HepG2 (cell line): ENCODE data around the gene CYBB. TPM values are rescaled to one million over a fixed set of nuclear protein-coding genes. Genes with fewer than 3 reads are reported as not detected.

ENCODE experiments used
- ATAC-seq: fragments of 200-7000 bp; cut with Tn5 transposase; 3 replicates; pipeline ENCODE4 v1.9.1; 2020; ENCODE audit warnings: mild to moderate bottlenecking, moderate library complexity
- BruUV-seq: library from RNA; stranded (reverse); fragments of 400-500 nt; replicated peaks from 2 replicates; lab custom pipeline; 2021; lab: Mats Ljungman, UMichigan
- CTCF ChIA-PET: fragments of 300-600 bp; formaldehyde crosslinking; extraction: SDS; loops from one replicate; lab custom pipeline; 2021; ENCODE audit warnings: low total read pairs, inconsistent platforms, low intra/inter-chr PET ratio; lab: Yijun Ruan, JAX
- POLR2A ChIA-PET: fragments of 350-600 bp; sonication (Branson Sonifier 250); formaldehyde crosslinking; loops from one replicate; lab custom pipeline; 2020; ENCODE audit warnings: antibody characterized with exemption, inconsistent platforms; lab: Yijun Ruan, JAX
- DNase-seq: peaks from one replicate; pipeline ENCODE4 v3.0.0-alpha.2; 2015; ENCODE audit warnings: low spot score
- FAIRE-seq: peaks from 3 replicates; lab custom pipeline; 2011; peaks lifted over from hg19 to GRCh38; lab: Jason Lieb, UNC
- H2AFZ ChIP-seq: one replicate; pipeline ENCODE4 v1.6.1; 2011; ENCODE audit warnings: low read length, inconsistent platforms
- H3K27ac ChIP-seq: fragments of 300-600 bp; 3 replicates; pipeline ENCODE4 v1.8.0; 2011; ENCODE audit warnings: mixed run types, mild to moderate bottlenecking, mixed read lengths, low read length, inconsistent platforms; ENCODE audit not compliant: insufficient read depth; ENCODE audit errors: extremely low read length
- H3K27me3 ChIP-seq, 2 experiments: fragments of 200-600 bp in 1 of 2; 2 replicates in 1 of 2; 3 replicates in 1 of 2; pipeline versions ENCODE4 v1.6.0 to v1.8.0; 2011; ENCODE audit warnings: low read length in 2 of 2, mild to moderate bottlenecking in 2 of 2, moderate library complexity in 2 of 2, inconsistent platforms in 1 of 2; ENCODE audit not compliant: insufficient read depth in 2 of 2, control insufficient read depth in 1 of 2
- H3K36me3 ChIP-seq, 2 experiments: fragments of 200-600 bp in 1 of 2; replicated peaks in 1 of 2; 2 replicates in 1 of 2; 3 replicates in 1 of 2; pipeline versions ENCODE4 v1.5.1 to v1.8.0; 2011; ENCODE audit warnings: low read length in 2 of 2, inconsistent platforms in 1 of 2; ENCODE audit not compliant: insufficient read depth in 2 of 2, control insufficient read depth in 1 of 2
- H3K4me1 ChIP-seq: 2 replicates; pipeline ENCODE4 v1.5.1; 2012; ENCODE audit warnings: low read length, inconsistent platforms; ENCODE audit not compliant: insufficient read depth
- H3K4me2 ChIP-seq: 2 replicates; pipeline ENCODE4 v1.6.0; 2011; ENCODE audit warnings: low read depth, low read length, inconsistent platforms
- H3K4me3 ChIP-seq, 3 experiments: fragments of 200-600 bp in 1 of 3; sonication (generic), shearing (Covaris generic) in 1 of 3; replicated peaks in 1 of 3; 2 replicates each; pipeline ENCODE4 v1.5.1; 2011 to 2016; ENCODE audit warnings: low read length in 3 of 3, inconsistent platforms in 2 of 3, low read depth in 2 of 3, mild to moderate bottlenecking in 2 of 3, control low read depth in 1 of 3, mixed read lengths in 1 of 3; ENCODE audit not compliant: insufficient read depth in 1 of 3
- H3K79me2 ChIP-seq: one replicate; pipeline ENCODE4 v1.6.1; 2011; ENCODE audit warnings: low read length, inconsistent platforms; ENCODE audit not compliant: insufficient read depth
- H3K9ac ChIP-seq: 2 replicates; pipeline ENCODE4 v1.6.0; 2011; ENCODE audit warnings: mild to moderate bottlenecking, low read depth, low read length, inconsistent platforms; ENCODE audit not compliant: insufficient read depth
- H3K9me3 ChIP-seq: 2 replicates; pipeline ENCODE4 v1.5.1; 2012; ENCODE audit warnings: mild to moderate bottlenecking, low read length
- H4K20me1 ChIP-seq: 2 replicates; pipeline ENCODE4 v1.6.0; 2011; ENCODE audit warnings: inconsistent platforms, mild to moderate bottlenecking, low read length, moderate library complexity; ENCODE audit not compliant: insufficient read depth
- BCL3 ChIP-seq: sonication (generic); formaldehyde crosslinking; IDR thresholded peaks from 2 replicates; pipeline ENCODE4 v1.5.1; 2020; ENCODE audit warnings: mild to moderate bottlenecking, missing genetic modification reagents, moderate library complexity
- HMG20B ChIP-seq: conservative IDR thresholded peaks from 2 replicates; pipeline ENCODE4 v1.6.1; 2016; ENCODE audit warnings: missing genetic modification reagents, missing compliant biosample characterization
- HOXA3 ChIP-seq: sonication (generic); formaldehyde crosslinking; IDR thresholded peaks from 2 replicates; pipeline ENCODE4 v1.5.0; 2020; ENCODE audit warnings: missing genetic modification reagents
- KIAA2018 ChIP-seq: sonication (generic); formaldehyde crosslinking; IDR thresholded peaks from 2 replicates; pipeline ENCODE4 v1.5.0; 2020; ENCODE audit warnings: mild to moderate bottlenecking, missing genetic modification reagents, borderline replicate concordance
- MXI1 ChIP-seq: IDR thresholded peaks from 3 replicates; pipeline ENCODE4 v1.6.1; 2012; ENCODE audit warnings: low read depth, low read length, inconsistent platforms, borderline replicate concordance
- PCBP2 ChIP-seq: fragments of 200-400 bp; formaldehyde crosslinking; optimal IDR thresholded peaks from 2 replicates; pipeline ENCODE3; 2018; ENCODE audit warnings: low read length, low read depth; ENCODE audit not compliant: poor library complexity, severe bottlenecking
- PITX1 ChIP-seq: sonication (generic); formaldehyde crosslinking; IDR thresholded peaks from 2 replicates; pipeline ENCODE4 v1.5.1; 2020; ENCODE audit warnings: mild to moderate bottlenecking, missing genetic modification reagents
- ZFP1 ChIP-seq: IDR thresholded peaks from 2 replicates; pipeline ENCODE4 v1.6.1; 2016
- ZNF121 ChIP-seq: sonication (generic); formaldehyde crosslinking; IDR thresholded peaks from 2 replicates; pipeline ENCODE4 v1.5.0; 2020; ENCODE audit warnings: mild to moderate bottlenecking, missing genetic modification reagents
- ZNF20 ChIP-seq: sonication (generic); formaldehyde crosslinking; IDR thresholded peaks from 2 replicates; pipeline ENCODE4 v1.4.0; 2020; ENCODE audit warnings: mild to moderate bottlenecking, moderate library complexity, missing genetic modification reagents
- ZNF75D ChIP-seq: sonication (generic); formaldehyde crosslinking; IDR thresholded peaks from 2 replicates; pipeline ENCODE4 v1.8.1; 2023; ENCODE audit warnings: missing genetic modification reagents, mild to moderate bottlenecking, borderline replicate concordance
- WGBS: methylation state at CpG from one replicate; pipeline ENCODE4 v1.1.6; 2017; ENCODE audit warnings: low lambda C conversion rate; 5-methylcytosine and 5-hydroxymethylcytosine counted together
- in situ Hi-C: cut with HindIII; loops from 2 replicates; pipeline ENCODE4 v1.10.0; 2017; ENCODE audit warnings: low pct_unique_long_range_greater_than_20kb; ENCODE audit not compliant: extremely low pct_ligation_motif_present
- intact Hi-C: fragments of 100-400 bp; cut with micrococcal nuclease; formaldehyde crosslinking; loops from one replicate; pipeline ENCODE4 v1.10.0; 2022; ENCODE audit not compliant: unreplicated experiment
- polyA plus RNA-seq, 8 experiments: library from polyadenylated mRNA; depleted of rRNA in 3 of 8; stranded (reverse) in 7 of 8; unstranded in 1 of 8; fragments of >200 nt; fragmentation: Illumina TruSeq in 4 of 8; extraction: Trizol in 4 of 8; gene quantifications; 2 replicates each; pipeline versions ENCODE4 v1.2.1 to v1.2.3, GENCODE V29; 2011 to 2016; ENCODE audit warnings: low read depth in 4 of 8, missing spikeins in 1 of 8, mixed read lengths in 1 of 8; ENCODE audit not compliant: insufficient read depth in 1 of 8
- total RNA-seq, 5 experiments: library from RNA; depleted of rRNA; stranded (reverse); fragments of >200 nt; fragmentation: Illumina TruSeq; extraction: Trizol; gene quantifications; 2 replicates each; pipeline ENCODE4 v1.2.3, GENCODE V29; 2016; ENCODE audit warnings: low read depth in 1 of 5
- TF ChIP-seq, protein P1 (sequence below): IDR thresholded peaks from 2 replicates; pipeline ENCODE4 v1.6.1; 2016; ENCODE audit warnings: low read depth, borderline replicate concordance
- TF ChIP-seq, protein P2 (sequence below): sonication (generic); formaldehyde crosslinking; IDR thresholded peaks from 2 replicates; pipeline ENCODE4 v1.4.0; 2020; ENCODE audit warnings: missing genetic modification reagents, mild to moderate bottlenecking, borderline replicate concordance
- TF ChIP-seq, protein P3 (sequence below), 2 experiments: fragments of 450-650 bp in 1 of 2; sonication (generic) in 1 of 2; formaldehyde crosslinking; IDR thresholded peaks; 2 replicates each; pipeline versions ENCODE4 v1.5.0 to v1.8.0; 2020 to 2022; ENCODE audit warnings: mild to moderate bottlenecking in 1 of 2, missing genetic modification reagents in 1 of 2

The CYBB gene
- total and polyA plus RNA-seq, 2 of the 13 experiments (the other 11 are each of a cell fraction or from before 2014, with no cell fraction given), result not detected

DNA sequence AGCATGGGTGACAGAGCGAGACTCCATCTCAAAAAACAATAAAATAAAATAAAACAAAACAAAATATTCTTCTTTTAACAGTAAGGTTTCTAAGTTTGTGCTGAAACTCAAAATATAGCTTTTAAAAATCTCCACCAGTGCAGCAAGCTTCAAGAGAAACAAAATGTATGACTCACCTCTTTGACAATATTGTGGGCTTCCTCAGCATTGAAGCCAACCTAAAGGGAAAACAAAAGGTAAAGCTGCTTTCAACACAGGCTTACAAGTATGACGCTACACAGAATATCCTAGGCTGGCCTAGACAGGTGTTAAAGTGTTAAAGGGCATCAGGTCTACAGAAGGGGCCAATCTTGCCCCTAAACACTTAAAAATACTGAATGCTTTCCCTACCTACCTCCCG, 66.3 kb downstream of the CYBB start:
- BruUV-seq, result no TSS peak
- FAIRE-seq (no peak), ATAC-seq (no peak), DNase-seq (no peak)
- H4K20me1 ChIP-seq, result no peaks in the 10 kb centered on the region
- intact Hi-C loops, result no loop called here
- H3K27me3 ChIP-seq, result no peaks in the 10 kb centered on the region
- no peaks in the 10 kb centered on the region for H3K9me3 ChIP-seq
- no peak overlapping the region for H3K27ac ChIP-seq
- WGBS, result 94% methylated on average over 2 of the region's 3 CpGs
- in situ Hi-C loops, result no loop called here
- ChIA-PET CTCF (no interaction called here), POLR2A (no interaction called here)
- no peak overlapping the region for H3K4me3 ChIP-seq
- no peaks in the 10 kb centered on the region for H3K36me3 ChIP-seq
- H3K4me2 ChIP-seq, result peak overlapping the region; percentile 77; the same call in 1 of the 2 replicates
- no peak overlapping the region for H2AFZ ChIP-seq
- H3K9ac ChIP-seq, result no peak overlapping the region
- no peaks in the 10 kb centered on the region for H3K79me2 ChIP-seq
- no peaks in the 10 kb centered on the region for H3K4me1 ChIP-seq
- TF ChIP-seq MXI1, result no peak
- no peak for TF ChIP-seq BCL3 (CRISPR knock-in tag)
- TF ChIP-seq PCBP2, result no peak
- TF ChIP-seq ZNF75D, result no peak
- TF ChIP-seq, protein P1, sequence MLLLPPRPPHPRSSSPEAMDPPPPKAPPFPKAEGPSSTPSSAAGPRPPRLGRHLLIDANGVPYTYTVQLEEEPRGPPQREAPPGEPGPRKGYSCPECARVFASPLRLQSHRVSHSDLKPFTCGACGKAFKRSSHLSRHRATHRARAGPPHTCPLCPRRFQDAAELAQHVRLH (CRISPR knock-in tag), result no peak
- TF ChIP-seq PITX1 (CRISPR knock-in tag), result no peak
- TF ChIP-seq, protein P2, sequence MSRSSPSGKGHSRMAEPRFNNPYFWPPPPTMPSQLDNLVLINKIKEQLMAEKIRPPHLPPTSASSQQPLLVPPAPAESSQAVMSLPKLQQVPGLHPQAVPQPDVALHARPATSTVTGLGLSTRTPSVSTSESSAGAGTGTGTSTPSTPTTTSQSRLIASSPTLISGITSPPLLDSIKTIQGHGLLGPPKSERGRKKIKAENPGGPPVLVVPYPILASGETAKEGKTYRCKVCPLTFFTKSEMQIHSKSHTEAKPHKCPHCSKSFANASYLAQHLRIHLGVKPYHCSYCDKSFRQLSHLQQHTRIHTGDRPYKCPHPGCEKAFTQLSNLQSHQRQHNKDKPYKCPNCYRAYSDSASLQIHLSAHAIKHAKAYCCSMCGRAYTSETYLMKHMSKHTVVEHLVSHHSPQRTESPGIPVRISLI (CRISPR knock-in tag), result no peak
- no peak for TF ChIP-seq HMG20B
- no peak for TF ChIP-seq ZNF121 (CRISPR knock-in tag)
- no peak for TF ChIP-seq ZNF20
- no peak for TF ChIP-seq ZFP1 (CRISPR knock-in tag)
- TF ChIP-seq HOXA3, result no peak
- TF ChIP-seq, protein P3, sequence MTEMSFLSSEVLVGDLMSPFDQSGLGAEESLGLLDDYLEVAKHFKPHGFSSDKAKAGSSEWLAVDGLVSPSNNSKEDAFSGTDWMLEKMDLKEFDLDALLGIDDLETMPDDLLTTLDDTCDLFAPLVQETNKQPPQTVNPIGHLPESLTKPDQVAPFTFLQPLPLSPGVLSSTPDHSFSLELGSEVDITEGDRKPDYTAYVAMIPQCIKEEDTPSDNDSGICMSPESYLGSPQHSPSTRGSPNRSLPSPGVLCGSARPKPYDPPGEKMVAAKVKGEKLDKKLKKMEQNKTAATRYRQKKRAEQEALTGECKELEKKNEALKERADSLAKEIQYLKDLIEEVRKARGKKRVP (CRISPR knock-in tag; IDR thresholded peaks at IDR 0.05), result no peak
- no peak for TF ChIP-seq KIAA2018
